KMS-11 (cell line): Measurements from ENCODE around the gene FAP.

Source experiments
- H2AFZ ChIP-seq: fragments of 200-600 bp; sonication (generic); 2 replicates; pipeline ENCODE4 v1.6.1; 2016; ENCODE audit warnings: antibody characterized with exemption, mixed run types, low read depth
- H3K27ac ChIP-seq: fragments of 200-600 bp; sonication (generic); 2 replicates; pipeline ENCODE4 v1.6.1; 2016; ENCODE audit warnings: mild to moderate bottlenecking, mixed run types
- H3K27me3 ChIP-seq: fragments of 200-600 bp; sonication (generic); 2 replicates; pipeline ENCODE4 v1.6.1; 2017; ENCODE audit warnings: mild to moderate bottlenecking, low read depth, mixed run types, moderate library complexity; ENCODE audit not compliant: insufficient read depth
- H3K36me3 ChIP-seq: fragments of 200-600 bp; sonication (generic); 2 replicates; pipeline ENCODE4 v1.6.1; 2017; ENCODE audit warnings: mild to moderate bottlenecking, mixed run types; ENCODE audit not compliant: insufficient read depth
- H3K4me1 ChIP-seq: fragments of 200-600 bp; sonication (generic); 2 replicates; pipeline ENCODE4 v1.6.1; 2016; ENCODE audit warnings: mild to moderate bottlenecking, low read depth, mixed run types; ENCODE audit not compliant: poor library complexity, severe bottlenecking
- H3K4me2 ChIP-seq: fragments of 200-600 bp; sonication (generic); 2 replicates; pipeline ENCODE4 v1.7.0; 2016; ENCODE audit warnings: mild to moderate bottlenecking, mixed run types
- H3K4me3 ChIP-seq: fragments of 200-600 bp; sonication (generic); IDR thresholded peaks from 2 replicates; pipeline ENCODE4 v1.6.1; 2017; ENCODE audit warnings: low read depth, low read length, mixed read lengths; ENCODE audit not compliant: insufficient read depth
- H3K79me2 ChIP-seq: fragments of 200-600 bp; sonication (generic); 2 replicates; pipeline ENCODE4 v1.6.1; 2016; ENCODE audit warnings: low read depth, mixed run types; ENCODE audit not compliant: insufficient read depth
- H3K9ac ChIP-seq: fragments of 200-600 bp; sonication (generic); 2 replicates; pipeline ENCODE4 v1.6.1; 2016; ENCODE audit warnings: mild to moderate bottlenecking, mixed run types
- H4K20me1 ChIP-seq: fragments of 200-600 bp; sonication (generic); 2 replicates; pipeline ENCODE4 v1.6.1; 2016; ENCODE audit warnings: mild to moderate bottlenecking, mixed run types; ENCODE audit not compliant: insufficient read depth
- CTCF ChIP-seq: fragments of 200-600 bp; sonication (generic); conservative IDR thresholded peaks from 2 replicates; pipeline ENCODE4 v1.6.1; 2017; ENCODE audit warnings: low read depth, mild to moderate bottlenecking, antibody characterized with exemption, low read length, moderate library complexity, mixed read lengths

Gene FAP

GRCh38 chr2:162226836-162227235, 16.4 kb downstream of the FAP start:
- no peaks in the 10 kb centered on the region for H3K4me1 ChIP-seq
- H3K27me3 ChIP-seq = no peaks in the 10 kb centered on the region
- H4K20me1 ChIP-seq = no peaks in the 10 kb centered on the region
- no peak overlapping the region for H3K4me2 ChIP-seq
- H3K4me3 ChIP-seq = no peak overlapping the region
- no peaks in the 10 kb centered on the region for H3K36me3 ChIP-seq
- TF ChIP-seq CTCF = no peak
- no peak overlapping the region for H3K27ac ChIP-seq
- no peaks in the 10 kb centered on the region for H3K79me2 ChIP-seq
- H2AFZ ChIP-seq = no peak overlapping the region
- no peak overlapping the region for H3K9ac ChIP-seq

- Histone ChIP-seq H3K79me2 (no peaks in the 10 kb centered on the region), H2AFZ (no peak overlapping the region), H3K27ac (no peak overlapping the region), H3K27me3 (no peaks in the 10 kb centered on the region), H3K4me1 (no peaks in the 10 kb centered on the region), H3K4me3 (no peak overlapping the region), H3K4me2 (no peak overlapping the region), H3K9ac (no peak overlapping the region), H3K36me3 (no peaks in the 10 kb centered on the region), H4K20me1 (no peaks in the 10 kb centered on the region)
- peak; percentile 69 for TF ChIP-seq CTCF
Measured at GRCh38 chr2:162221064-162221463, 22.2 kb downstream of the FAP start.

GRCh38 chr2:162220368-162220767, 22.9 kb downstream of the FAP start:
- no peaks in the 10 kb centered on the region for H3K4me1 ChIP-seq
- H3K27me3 ChIP-seq = no peaks in the 10 kb centered on the region
- no peak overlapping the region for H3K4me3 ChIP-seq
- no peaks in the 10 kb centered on the region for H4K20me1 ChIP-seq
- H3K79me2 ChIP-seq = no peaks in the 10 kb centered on the region
- H3K36me3 ChIP-seq = no peaks in the 10 kb centered on the region
- no peak overlapping the region for H3K9ac ChIP-seq
- no peak overlapping the region for H3K4me2 ChIP-seq
- no peak overlapping the region for H2AFZ ChIP-seq
- TF ChIP-seq CTCF = no peak
- H3K27ac ChIP-seq = no peak overlapping the region

GRCh38 chr2:162219426-162219825, 23.8 kb downstream of the FAP start:
- no peak overlapping the region for H2AFZ ChIP-seq
- H3K4me1 ChIP-seq = no peaks in the 10 kb centered on the region
- H3K79me2 ChIP-seq = no peaks in the 10 kb centered on the region
- H3K27me3 ChIP-seq = no peaks in the 10 kb centered on the region
- H3K4me2 ChIP-seq = no peak overlapping the region
- no peak overlapping the region for H3K27ac ChIP-seq
- no peak overlapping the region for H3K4me3 ChIP-seq
- TF ChIP-seq CTCF = no peak
- no peaks in the 10 kb centered on the region for H4K20me1 ChIP-seq
- no peaks in the 10 kb centered on the region for H3K36me3 ChIP-seq
- H3K9ac ChIP-seq = no peak overlapping the region

- TF ChIP-seq CTCF = no peak
- no peak overlapping the region for H3K9ac ChIP-seq
- no peak overlapping the region for H2AFZ ChIP-seq
- H3K4me3 ChIP-seq = no peak overlapping the region
- H3K4me2 ChIP-seq = no peak overlapping the region
- H3K36me3 ChIP-seq = no peaks in the 10 kb centered on the region
- no peak overlapping the region for H3K27ac ChIP-seq
- no peaks in the 10 kb centered on the region for H3K27me3 ChIP-seq
- H3K4me1 ChIP-seq = no peaks in the 10 kb centered on the region
- H4K20me1 ChIP-seq = no peaks in the 10 kb centered on the region
- H3K79me2 ChIP-seq = no peaks in the 10 kb centered on the region
Measured at GRCh38 chr2:162217598-162217997, 25.6 kb downstream of the FAP start.
